GM18867 (cell line): Measurements from ENCODE around the gene RAB7A.
"Not testable (repeated sequence)": the region's sequence is repeated elsewhere in the genome, so short reads cannot be mapped to it uniquely, and the experiment has no call there.

Experiments
- ATAC-seq: cut with Tn5 transposase; IDR thresholded peaks from one replicate; pipeline ENCODE4 v1.9.1; 2021; ENCODE audit warnings: mild to moderate bottlenecking, moderate library complexity; ENCODE audit not compliant: unreplicated experiment

The RAB7A gene

GRCh38 chr3:128815318-128816064, 89.5 kb downstream of the RAB7A start:
- ATAC-seq = no peak

GRCh38 chr3:128818186-128818787, 92.3 kb downstream of the RAB7A start:
- no peak for ATAC-seq

GRCh38 chr3:128820252-128820839, 94.4 kb downstream of the RAB7A start:
- no peak for ATAC-seq

- no peak for ATAC-seq
Measured at GRCh38 chr3:128823008-128823407, 97.0 kb downstream of the RAB7A start.

GRCh38 chr3:128823631-128824030, 97.6 kb downstream of the RAB7A start:
- no peak for ATAC-seq

- no peak for ATAC-seq
Measured at GRCh38 chr3:128824132-128824850, 98.3 kb downstream of the RAB7A start.

- ATAC-seq = no peak
Measured at GRCh38 chr3:128825117-128825725, 99.2 kb downstream of the RAB7A start.

GRCh38 chr3:128829087-128829486, 103.1 kb downstream of the RAB7A start:
- ATAC-seq = not testable (repeated sequence)

- not testable (repeated sequence) for ATAC-seq
Measured at GRCh38 chr3:128829925-128830625, 104.1 kb downstream of the RAB7A start.

- not testable (repeated sequence) for ATAC-seq
Measured at GRCh38 chr3:128830762-128831161, 104.8 kb downstream of the RAB7A start.

- not testable (repeated sequence) for ATAC-seq
Measured at GRCh38 chr3:128832979-128833378, 107.0 kb downstream of the RAB7A start.

GRCh38 chr3:128835096-128835495, 109.1 kb downstream of the RAB7A start:
- ATAC-seq = no peak

GRCh38 chr3:128841926-128842920, 116.2 kb downstream of the RAB7A start:
- ATAC-seq = no peak

- no peak for ATAC-seq
Measured at GRCh38 chr3:128844502-128844901, 118.5 kb downstream of the RAB7A start.

- ATAC-seq = no peak
Measured at GRCh38 chr3:128845119-128845777, 119.3 kb downstream of the RAB7A start.

- peak; percentile 67 for ATAC-seq
Measured at GRCh38 chr3:128845778-128846485, 119.9 kb downstream of the RAB7A start.

GRCh38 chr3:128846486-128846891, 120.5 kb downstream of the RAB7A start:
- no peak for ATAC-seq
